GM19455 (cell line): ENCODE data around the gene TMBIM6.
"Not testable (repeated sequence)": the region's sequence is repeated elsewhere in the genome, so short reads cannot be mapped to it uniquely, and the experiment has no call there.

Source experiments
- ATAC-seq: cut with Tn5 transposase; IDR thresholded peaks from one replicate; pipeline ENCODE4 v1.9.1; 2021; ENCODE audit not compliant: unreplicated experiment

The TMBIM6 gene, protein sequence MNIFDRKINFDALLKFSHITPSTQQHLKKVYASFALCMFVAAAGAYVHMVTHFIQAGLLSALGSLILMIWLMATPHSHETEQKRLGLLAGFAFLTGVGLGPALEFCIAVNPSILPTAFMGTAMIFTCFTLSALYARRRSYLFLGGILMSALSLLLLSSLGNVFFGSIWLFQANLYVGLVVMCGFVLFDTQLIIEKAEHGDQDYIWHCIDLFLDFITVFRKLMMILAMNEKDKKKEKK

DNA sequence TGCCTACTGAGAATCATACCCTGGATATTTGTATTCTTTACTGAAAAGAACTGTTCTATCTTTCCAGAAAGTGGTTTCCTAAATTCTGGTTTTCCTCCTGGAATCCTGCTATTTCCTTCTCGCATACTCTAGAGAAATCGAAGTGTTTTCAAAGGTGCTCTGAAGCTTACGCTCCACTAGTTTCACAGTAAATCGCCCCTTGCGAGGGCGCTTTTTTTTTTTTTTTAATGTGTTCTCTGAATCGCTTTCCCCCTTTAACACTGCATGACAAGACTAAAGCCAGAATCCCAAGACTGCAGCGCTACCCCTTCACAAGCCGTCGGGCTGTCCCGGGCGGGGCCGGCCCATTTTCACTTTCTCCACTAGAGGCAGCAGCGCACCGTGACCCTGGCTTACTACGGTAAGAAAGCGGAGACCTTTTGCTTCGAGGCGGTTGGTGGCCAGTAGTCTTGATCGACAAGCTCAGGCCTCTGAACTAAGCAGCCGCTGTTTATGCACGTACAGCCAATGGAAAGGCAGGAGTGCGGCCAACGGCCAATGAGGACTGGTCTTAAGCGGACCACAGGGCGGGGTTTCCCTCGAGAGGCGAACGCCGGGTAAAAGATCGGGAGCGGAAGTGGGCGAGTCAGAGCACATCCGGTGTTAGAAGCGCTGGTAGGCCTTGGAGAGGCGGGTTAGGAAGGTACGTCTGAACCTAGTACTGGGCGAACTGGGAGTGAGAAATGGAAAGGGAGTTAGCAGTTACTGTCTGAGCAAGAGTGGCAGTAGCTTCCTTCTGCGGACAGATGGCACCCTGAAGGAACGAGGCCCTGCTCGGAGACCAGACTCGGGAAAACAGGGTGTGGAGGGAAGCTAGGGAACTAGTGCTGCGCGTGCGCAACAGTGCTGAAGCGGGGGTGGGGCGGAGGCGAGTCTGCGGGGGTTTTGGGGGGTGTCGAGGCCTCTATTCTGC is at the start of gene TMBIM6:
Gene TMBIM6, plus strand, starts transcription at position 628 of the 952 bp plus-strand sequence. CDS start 10,937 bp downstream, outside the sequence.
- ATAC-seq, result peak; percentile 97

DNA sequence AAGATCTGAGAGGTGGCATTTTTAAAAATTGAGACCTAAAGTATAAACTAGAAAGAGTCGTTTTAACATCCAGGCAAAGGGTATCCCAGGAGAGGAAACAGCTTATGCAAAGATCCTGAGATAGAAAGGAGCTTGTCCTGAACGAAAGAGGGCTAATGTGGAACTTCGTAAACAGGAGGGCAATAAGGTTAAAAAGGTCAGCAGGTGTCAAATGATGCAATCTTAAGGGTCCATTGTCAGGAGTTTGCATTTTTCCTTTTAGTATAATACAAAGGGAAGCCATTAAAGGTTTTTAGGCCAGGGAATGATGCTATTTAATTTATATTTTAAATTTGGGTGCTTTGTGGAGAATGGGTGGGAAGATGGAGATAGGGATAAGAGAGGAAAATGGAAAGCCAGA is 48.5 kb upstream of the TMBIM6 start:
- no peak for ATAC-seq

DNA sequence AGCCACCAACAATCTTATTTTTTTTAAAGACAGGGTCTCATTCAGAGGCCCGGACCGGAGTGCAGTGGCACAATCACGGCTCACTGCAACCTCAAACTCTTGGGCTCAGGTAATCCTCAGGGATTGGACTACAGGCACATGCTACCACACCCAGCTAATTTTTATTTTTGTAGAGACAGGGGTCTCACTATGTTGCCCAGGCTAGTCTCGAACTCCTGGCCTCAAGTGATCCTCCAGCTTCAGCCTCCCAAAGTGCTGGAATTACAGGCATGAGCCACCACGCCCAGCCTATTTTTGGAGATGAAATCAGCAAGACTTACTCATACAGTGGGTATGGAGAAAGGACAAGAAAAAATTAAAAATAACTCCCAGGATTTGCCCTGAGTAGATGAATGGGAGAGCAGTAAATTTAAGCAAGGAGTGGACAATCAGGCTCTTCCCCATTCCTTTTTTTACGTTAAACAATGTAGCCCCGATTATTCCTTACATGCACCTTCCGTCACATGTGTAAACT is 47.4 kb upstream of the TMBIM6 start:
- ATAC-seq, result no peak

DNA sequence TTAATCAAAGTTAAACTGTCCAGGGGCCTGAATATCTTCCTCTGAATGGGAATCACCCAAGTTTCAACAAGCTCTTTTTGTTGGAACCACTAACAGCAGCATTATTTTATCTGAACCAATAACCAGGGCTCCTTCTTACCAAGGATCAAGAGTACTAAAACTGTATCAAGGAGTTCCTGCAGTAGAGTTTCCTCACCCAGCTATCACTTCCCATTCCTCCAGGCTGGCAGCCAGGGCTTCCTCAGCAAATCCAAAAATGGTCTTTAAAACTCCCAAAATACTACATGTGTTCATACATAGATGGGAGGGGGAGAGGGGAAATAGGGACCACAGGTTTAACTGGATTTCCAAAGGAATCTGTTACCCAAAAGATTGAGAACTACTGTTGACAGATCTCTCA is 44.6 kb upstream of the TMBIM6 start:
- ATAC-seq, result no peak

DNA sequence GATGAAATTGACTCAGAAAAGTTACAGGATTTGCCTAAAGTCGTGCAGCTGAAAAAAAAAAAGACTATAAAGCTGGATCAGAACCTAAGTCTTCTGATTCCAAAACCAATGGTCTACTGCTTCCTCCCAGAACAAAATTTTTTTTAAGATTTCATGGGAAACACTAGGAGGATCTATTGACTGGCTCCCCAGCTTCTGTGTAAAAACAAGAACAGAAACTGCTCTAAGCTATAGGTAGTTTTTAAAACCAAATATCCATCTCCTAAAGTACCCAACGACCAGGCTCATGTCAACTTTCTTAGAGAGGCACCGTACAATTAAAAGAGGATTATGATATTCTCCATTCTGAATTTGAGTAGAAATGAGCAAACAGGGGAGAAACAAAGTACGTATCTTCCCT is 43.5 kb upstream of the TMBIM6 start:
- ATAC-seq, result no peak

DNA sequence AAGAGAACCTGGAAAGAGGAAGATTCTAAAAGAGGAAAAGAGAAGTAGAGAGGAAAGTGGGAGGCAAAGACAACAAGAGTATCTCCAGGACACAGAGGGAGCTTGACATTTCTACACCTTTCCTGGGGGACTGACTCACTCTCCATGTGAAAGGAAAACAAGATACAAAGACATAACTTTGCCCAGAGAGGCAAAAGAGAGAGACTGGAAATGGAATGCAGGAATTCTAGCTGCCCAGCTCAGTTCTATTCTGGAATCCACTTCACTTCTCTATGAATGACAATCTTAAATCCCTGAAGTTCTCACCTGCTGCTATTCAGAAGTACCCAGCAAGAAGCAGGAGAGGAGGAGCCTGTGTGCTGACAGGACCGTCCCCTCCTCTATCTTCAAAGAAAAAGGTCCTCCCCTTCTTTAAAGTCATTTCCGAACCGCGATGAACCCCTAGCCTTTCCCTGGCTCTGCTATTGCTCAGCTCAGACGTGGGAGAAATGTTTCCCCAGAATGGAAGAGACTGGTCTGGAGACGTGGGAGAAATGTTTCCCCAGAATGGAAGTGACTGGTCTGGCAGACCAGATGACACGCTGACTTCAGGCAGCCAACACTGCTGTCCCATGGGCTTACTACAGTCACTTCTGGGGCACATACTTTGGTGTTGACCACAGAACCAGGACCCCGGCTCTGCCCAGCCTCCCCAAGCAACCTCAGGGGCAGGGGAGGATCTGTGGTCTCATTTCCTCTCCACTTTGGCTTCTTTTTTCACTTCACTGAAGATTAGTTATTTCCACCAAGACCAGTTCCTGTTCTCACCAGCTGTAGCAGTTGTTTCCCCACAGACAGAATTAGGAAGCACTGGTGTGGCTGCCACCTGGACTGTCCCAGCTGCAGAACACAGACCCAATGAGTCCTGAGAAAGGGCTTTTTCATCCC is 42.5 kb upstream of the TMBIM6 start:
- ATAC-seq, result peak; percentile 71

DNA sequence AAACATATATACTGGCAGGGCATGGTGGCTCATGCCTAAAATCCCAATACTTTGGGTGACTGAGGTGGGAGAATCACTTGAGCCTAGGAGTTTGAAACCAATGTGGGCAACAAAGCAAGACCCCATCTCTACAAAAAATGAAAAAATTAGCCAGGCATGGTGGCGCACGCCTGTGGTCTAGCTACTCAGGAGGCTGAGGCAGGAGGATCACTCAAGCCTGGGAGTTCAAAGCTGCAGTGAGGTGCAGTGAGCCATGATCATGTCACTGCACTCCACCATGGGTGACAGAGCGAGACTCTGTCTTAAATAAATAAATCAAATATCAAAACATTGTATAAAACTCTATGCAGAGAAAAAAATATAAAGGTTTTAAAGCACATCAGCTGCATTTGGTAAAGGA is 39.3 kb upstream of the TMBIM6 start:
- ATAC-seq, result no peak

DNA sequence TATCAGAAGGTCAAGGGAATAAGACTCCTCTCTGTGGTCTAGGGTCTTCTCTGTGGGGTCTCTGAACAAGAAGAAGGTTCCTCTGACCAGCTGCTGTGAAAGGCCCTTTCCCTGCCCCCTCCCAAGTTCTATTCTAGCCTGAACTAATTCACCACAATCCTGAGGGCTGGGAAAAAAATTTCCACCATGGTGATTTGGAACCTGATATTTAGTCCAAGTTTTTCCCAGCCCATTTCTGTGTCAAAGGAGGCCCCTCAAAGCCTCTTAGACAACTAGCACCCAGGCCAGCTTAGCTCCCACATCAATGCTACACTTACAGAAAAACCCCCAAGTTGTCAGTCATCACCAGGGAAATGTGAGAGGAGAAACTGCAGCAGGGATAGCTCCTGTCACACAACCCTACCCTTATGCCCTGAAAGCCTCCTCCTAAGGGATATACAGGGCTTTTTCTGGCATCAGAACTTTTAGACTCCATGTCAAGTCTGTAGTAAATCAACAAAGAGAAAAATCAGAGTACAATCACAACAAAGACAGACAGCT is 38.6 kb upstream of the TMBIM6 start:
- ATAC-seq, result no peak

DNA sequence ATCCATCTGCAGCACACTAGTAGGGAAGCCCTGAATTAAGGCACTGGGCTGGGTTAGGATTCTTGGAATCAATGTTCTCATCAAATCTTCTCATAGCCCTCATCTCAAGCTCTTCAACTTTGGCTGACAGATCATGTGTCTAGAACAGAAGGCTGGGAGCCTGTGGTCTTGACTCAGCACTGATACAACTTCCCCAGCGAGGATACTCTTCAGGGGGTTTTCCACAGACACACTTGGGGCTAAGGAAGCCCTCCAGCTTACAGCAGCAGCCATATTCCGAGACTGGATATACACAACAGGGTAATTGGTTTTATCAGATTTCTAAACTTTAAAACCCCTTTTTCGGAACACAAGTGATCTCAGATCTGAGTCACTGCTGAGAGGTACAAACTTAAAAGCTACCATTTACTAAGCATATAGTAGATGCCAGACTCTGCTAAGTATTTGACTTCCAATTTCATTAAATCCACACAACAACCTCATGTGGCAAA is 37.7 kb upstream of the TMBIM6 start:
- no peak for ATAC-seq

DNA sequence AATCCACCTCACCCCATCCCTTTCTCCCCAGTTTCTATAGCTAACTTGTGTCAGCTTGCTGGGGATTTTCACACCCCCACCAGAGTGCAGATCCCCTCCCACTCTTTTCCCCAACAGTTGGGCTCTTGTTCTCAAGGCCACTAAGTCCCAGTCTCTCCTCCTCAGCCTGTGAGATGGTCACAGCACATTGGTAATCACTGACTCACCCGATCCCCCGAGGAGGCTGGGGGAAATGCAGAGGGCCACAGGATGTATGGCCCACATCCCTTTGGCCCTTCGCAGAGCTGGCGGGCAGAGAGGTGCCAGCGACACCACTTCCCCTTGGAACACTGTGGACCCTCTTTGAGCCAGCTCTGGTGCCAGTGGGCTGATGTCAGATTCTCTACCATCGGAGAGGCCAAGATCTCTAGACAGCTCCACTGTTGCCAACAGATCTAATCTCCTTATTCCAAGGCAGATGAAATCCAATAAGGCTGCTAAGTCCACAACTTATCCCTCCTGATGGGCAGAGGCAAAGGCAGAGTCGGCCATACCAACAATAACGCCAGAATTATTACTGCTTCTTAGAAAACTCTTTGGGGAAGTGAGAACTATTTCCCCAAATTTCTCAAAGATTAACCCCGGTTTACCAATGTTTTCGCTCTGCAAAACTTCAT is 35.8 kb upstream of the TMBIM6 start:
- ATAC-seq, result no peak

DNA sequence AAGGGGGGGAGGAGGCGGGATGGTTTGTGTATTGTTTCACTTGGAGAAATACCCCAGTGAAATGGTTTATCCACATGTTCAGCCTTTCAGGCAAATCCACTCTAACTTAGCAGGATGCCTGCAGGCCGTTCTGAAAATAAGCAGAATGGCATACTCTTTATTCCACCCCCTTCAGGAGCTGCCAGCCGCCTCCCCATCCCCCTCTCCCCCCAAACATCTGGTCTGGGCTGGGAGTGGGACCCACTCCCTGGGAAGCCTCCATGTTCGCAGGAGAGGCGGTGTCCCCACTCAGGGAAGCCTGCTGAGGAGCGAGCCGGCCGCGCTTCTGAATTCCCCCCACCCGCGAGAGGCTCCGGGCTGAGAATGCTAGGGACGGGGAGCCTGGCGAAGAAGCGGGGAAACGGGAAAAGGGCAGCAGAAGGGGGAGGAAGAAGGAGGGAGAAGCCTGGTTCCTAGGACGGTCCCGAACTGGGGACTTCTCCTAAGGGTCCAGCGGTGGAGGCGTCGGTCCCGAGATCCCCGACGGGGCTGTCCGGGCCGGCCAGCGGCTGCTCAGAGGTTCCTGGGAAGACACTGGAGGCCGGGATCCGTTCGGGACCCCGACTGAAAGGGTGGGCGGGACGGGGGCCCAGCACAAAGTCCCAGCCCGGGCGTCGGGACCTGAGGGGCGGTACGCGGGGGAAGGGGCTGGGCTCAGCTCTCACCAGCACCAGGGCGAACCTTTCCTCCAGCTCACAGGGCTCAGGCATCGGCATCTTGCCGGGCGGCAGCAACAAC is 34.8 kb upstream of the TMBIM6 start:
- ATAC-seq, result peak; percentile 4

DNA sequence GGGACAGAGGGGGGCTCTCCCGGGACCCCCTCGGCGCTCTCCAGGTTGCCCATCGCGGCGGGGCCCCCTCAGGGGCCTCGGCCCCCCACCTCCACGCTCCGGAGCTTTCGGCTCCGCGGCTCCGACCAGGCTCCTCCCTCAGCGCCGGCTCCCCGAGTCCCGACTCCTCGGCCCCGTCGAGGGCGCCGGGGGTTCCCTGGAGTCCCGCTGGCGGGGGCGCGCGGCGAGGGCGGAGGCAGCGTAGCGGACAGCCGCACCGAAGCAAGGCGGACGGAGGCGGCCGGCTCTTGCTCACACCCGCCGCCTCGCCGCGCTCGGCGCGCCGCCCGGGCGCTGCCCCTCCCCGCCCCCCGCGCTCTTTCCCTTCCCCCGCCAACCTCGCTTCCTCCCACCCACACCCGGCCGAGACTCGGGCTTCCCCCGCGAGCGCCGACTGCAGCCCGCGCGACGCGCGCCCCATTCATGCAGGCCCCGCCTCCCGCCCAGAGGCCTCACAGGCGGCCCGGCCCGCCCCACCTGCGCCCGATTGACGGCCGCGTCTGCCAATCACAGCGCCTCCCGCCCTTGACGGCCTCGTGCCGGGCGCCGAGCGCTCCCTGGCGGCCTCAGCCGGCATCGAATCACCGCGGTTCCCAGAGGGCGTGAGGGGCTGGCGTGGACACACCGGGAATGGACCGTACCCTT is 34.1 kb upstream of the TMBIM6 start, which contains the start of gene FMNL3:
Gene FMNL3, minus strand, starts transcription at position 278 of the 684 bp plus-strand sequence. Its CDS starts 225 bp downstream, at position 53.
- peak; percentile 76 for ATAC-seq

DNA sequence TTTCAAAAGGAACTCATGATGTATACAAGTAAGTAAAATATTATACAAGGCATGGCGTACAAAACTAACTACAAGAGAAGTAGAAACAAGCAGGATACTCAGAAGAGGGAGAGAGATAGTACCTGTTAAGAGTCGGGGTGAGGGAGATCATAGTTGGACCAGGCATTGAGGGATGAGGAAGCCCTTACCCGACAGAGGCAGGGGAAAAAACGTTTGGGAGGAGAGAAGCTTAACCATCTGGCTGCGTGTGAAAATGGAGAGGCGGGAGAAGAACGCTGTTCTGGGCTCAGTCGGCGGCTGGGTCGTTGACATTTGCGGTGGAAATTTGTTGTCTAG is 33.6 kb upstream of the TMBIM6 start:
- no peak for ATAC-seq

DNA sequence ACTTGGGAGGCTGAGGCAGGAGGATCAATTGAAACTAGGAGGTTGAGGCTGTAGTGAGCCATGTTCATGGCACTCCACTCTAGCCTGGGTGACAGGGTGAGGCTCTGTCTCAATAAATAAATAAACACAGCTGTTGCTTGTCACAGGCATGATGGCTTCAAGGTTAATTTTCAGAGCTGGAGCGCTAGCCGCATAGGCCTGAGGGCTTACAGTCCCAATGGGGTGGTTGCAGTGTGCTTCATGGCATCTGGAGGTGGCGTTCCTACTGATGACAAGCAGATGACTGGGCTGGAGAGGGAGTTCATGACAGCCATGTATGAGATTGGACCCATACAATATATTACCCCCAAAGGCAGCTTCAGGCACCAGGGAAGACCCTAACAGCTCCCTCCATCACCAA is 32.5 kb upstream of the TMBIM6 start:
- ATAC-seq, result no peak

DNA sequence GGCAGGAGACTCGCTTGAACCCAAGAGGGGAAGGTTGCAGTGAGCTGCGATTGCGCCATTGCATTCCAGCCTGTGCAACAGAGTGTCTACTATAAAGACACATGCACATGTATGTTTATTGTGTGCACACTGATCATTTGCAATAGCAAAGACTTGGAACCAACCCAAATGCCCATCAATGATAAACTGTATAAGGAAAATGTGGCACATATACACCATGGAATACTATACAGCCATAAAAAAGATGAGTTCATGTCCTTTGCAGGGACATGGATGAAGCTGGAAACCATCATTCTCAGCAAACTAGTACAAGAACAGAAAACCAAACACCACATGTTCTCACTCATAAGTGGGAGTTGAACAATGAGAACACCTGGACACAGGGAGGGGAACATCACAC is 27.4 kb upstream of the TMBIM6 start:
- ATAC-seq, result not testable (repeated sequence)

DNA sequence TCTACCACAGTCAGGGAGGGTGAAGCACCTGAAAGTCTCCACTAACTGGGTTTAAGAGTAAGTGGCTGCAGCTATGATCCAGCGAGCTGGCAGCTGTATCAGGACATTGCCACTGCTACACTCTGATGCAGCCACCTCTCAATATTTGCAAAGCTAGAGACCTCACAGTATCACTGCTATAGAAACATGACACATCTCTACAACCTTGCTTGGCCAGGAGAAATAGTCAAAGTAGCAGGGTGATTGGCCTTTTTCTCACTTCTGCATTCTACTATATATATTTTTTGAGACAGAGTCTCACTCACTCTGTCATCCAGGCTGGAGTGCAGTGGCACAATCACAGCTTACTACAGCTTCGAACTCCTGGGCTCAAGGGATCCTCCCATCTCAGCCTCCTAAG is 24.8 kb upstream of the TMBIM6 start:
- ATAC-seq, result no peak

DNA sequence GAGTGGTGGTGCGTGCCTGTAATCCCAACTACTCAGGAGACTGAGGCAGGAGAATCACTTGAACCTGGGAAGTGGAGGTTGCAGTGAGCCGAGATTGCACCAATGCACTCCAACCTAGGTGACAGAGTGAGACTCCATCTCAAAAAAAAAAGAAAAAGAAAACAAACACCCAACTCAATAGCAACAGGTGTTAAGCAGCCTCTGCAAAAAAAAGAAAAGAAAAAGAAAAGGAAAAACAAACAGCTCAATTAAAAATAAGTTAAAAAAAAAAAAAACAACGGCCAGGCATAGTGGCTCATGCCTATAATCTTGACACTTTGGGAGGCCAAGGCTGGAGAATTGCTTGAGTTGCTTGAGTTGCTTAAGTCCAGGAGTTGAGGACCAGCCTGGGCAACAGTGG is 23.6 kb upstream of the TMBIM6 start:
- not testable (repeated sequence) for ATAC-seq

DNA sequence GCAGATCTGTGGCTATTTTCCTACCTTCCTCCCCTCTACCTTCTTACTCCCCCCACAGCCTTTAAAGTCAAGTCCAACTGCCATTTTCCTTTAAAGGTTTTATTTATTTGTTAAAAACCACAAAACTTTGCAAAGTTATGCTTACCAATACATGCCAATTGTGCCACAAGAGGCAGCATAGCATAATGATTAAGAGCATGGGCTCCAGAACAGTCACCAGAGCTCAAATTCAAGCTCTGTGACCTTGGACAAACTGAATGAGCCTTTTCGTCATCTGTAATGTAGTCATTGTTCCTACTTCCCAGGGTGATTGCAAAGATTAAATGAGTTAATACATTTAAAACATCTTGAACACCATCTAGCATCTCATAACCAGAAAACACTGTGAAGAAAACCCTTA is 21.1 kb upstream of the TMBIM6 start:
- ATAC-seq, result no peak

DNA sequence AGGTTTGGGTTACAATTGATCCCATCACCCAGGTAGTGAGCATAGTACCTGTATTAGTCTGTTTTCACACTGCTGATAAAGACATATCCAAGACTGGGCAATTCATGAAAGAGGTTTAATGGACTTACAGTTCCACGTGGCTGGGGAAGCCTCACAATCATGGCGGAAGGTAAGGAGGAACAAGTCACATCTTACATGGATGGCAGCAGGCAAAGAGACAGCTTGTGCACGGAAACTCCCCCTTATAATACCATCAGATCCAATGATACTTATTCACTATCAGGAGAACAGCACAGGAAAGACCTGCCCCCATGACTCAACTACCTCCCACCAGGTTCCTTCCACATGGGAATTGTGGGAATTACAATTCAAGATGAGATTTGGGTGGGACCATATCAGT is 20.0 kb upstream of the TMBIM6 start:
- ATAC-seq, result not testable (repeated sequence)
